GM03348 (cell line): Measurements from ENCODE around the gene ZNF846.
A peak's percentile ranks its signal among the peaks of the same experiment; 100 is the strongest.
"Not testable (repeated sequence)": the region's sequence is repeated elsewhere in the genome, so short reads cannot be mapped to it uniquely, and the experiment has no call there.

Experiments
- DNase-seq: peaks from one replicate; pipeline ENCODE4 v3.0.0; 2012; ENCODE audit warnings: low spot score

The ZNF846 gene

DNA sequence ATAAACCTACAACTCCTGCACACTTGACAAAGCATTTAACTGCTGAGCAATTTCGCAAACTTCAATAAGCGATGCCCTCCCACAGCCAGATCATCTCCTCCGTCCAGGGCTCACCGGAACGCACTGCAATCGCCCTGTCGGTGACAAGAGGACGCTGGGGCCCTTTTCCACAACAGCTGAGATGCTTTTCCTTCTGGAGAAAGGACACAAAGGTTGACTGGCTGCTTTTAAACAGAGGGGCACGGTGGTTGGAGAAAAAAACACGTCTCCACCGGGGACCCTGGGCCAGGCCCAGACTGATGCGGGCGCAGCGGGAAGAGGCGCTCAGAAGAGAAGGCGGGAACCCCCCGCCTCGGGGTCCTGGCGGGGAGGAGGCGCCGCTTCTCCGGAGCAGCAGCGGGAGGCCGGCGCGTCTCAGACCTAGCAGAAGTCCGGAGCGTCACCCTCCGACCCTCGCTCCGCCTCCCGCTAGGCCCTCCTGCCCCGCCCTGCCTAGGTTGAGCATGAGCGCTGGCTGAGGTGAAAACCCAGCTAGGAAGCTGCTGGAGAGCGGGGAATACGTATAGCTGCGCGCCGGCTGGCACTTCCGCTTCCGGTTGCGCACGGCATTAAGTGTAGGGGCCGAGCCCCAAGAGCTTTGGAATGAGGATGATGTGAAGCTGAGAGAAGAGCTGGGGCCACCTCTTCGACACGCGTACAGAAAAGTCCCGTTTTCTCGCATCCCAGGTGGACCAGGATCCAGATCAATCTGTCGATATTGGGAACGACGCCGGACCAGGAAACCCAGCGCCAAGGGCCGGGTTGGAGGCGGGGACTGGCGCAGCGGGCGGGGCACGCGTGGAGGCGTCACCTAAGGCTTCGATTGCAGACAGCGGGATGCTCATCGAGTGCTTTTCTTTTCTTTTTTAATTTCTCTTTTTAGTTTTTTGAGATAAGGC lies at the start of gene ZNF846:
TSS of gene ZNF846 (minus strand) at position 564 of the 938 bp plus-strand sequence. CDS start 3,788 bp downstream, outside the sequence.
- peak; percentile 94 for DNase-seq

DNA sequence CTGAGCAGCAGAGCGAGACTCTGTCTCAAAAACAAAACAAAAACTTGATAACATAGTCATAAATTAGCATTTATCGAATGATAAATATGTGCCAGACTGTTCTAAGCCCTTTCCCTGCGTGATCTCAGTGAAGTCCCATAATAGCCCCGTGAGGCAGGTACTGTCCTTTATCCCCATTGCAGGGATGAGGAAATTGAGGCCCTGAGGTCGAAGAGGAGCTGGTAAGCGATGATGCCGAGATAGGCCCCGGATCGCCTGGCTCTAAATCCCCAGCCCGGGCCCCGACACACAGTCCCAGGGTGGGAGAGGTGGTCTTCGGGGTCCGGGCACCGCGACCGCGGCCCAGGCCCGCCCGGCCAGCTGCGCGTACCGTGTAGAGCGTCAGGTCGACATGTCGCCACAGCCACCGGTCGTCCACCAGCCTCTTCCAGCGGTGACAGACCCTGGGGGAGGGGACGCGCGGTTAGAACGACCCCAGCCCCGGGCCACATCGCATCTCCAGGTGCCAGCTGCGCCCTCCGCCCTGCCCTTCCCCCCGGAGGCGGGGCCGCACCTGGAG lies 49.7 kb upstream of the ZNF846 start:
- no peak for DNase-seq

DNA sequence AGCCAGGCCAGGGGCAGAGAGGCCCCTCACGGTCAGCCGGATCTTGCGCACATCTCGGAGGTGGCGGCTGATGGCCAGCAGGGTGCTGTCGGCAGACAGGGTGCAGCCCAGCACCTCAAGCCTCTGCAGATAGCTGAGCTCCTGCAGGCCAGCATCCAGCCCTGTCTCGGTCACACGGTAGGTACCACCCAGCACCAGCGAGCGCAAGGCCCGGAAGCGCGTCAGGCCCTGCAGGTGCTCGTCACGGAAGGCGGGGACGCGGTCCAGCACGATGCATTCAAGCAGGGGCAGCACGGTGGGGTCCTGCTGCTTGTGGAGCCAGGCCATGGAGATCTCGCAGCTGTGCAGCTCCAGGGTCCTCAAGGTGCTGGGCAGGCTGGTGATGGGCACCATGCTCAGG lies 42.6 kb upstream of the ZNF846 start:
- no peak for DNase-seq

DNA sequence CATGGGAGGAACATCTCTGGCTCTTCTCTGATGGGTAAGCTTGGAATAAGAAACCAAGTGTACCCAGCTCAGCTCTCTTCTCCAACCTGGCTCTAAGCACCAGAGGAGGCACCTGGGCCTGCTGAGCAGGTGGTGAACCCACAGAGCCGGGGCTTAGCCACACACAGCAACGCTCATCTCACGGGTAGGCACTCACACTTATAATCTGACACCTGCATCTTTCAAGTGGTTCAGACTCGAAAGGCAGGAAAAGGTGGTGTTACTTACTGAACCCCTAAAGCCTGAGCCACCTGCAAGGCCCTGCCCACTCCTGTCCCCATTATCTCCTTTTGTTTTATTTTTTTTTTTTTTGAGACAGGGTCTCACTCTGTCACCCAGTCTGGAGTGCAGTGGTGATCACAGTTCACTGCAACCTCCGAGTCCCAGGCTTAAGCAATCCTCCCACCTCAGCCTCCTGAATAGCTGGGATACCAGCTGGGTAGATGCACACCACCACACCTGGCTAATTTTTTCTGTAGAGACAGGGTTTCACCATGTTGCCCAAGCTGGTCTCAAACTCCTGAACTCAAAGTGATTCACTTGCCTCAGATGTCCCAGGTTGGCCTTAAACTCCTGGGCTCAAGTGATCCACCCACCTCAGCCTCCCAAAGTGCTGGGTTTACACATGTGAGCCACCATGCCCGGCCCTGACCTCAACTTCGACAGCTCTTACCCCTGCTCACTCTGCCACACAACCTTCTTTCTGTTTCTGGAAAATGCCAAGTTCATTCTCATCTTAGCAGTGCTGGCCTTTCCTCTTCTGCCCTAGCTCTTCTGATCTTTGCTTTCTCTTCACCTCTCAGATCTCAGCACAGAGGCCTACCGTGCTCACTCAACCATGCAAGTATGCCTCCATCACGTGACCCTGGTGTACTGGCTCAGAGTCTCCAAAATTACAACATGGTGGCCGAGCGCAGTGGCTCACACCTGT lies 40.6 kb upstream of the ZNF846 start:
- no peak for DNase-seq

DNA sequence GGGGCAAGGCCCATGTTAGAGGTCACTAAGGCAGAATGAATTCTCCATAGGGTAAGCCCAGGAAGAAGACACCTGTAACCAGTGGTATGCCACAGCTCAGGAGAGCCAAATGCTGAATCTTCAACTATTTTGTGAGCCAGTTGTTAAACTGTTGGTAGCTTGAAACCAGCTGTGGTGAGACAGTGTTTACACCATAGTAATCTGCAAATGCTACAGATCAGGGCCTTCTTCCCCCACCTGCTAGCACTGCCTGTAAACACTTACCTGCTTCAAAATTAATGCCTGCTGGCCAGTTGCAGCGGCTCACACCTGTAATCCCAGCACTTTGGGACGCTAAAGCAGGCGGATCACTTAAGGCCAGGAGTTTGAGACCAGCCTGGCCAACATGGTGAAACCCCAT lies 38.3 kb upstream of the ZNF846 start:
- DNase-seq = no peak

DNA sequence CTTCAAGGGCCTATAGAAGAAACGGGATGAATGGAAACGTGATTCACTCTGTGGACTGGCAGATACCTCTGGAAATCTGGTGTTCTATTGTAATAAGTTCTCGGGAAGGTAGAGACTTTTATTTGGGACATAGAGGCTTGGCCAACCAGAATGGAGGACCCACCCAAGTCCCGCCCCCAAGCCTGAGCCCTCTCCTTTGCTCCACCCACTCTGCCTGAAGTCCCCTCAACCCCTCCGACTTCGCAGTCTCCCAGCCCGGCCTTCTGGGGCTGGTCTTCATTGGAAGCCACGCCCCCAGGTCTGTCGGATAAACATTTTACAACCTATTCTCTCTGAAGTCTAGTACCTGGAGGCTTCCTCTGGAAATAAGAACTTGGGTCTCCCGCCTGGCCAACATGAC lies 33.4 kb upstream of the ZNF846 start:
- DNase-seq = no peak

DNA sequence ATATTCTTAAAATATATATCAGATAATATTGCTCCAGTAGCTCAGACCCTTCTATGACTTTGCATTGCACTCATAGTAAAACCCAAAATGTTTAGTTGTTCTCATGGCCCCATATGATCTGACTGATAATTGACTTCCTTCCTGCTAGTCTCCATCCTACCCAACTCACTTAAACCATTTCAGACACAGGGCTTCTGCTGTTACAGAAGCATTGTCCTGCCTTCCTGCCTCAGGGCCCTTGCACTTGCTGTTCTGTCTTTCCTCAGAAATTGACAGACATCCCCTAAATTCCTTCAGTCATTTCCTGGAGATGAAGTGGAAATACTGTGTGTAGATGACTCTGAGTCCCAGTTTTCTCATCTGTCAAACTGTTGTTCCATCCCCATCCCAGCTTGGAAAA lies 30.6 kb upstream of the ZNF846 start:
- DNase-seq = no peak

DNA sequence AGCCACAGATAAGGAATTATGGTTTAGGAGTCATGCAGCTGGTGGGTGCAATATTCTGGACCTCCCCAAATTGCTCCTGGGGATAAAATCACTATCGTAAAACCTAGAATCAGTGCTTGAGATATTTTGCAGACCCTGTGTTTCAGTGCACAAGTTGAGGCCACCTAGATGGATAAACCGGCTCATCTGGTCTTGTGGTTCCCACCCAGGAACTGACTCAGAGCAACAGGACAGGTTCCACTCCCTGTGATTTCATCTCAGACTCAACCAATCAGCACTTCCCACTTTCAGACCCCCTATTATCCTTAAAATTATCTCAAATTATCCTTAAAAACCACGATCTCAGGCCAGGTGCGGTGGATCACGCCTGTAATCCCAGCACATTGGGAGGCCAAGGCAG lies 29.3 kb upstream of the ZNF846 start:
- no peak for DNase-seq

DNA sequence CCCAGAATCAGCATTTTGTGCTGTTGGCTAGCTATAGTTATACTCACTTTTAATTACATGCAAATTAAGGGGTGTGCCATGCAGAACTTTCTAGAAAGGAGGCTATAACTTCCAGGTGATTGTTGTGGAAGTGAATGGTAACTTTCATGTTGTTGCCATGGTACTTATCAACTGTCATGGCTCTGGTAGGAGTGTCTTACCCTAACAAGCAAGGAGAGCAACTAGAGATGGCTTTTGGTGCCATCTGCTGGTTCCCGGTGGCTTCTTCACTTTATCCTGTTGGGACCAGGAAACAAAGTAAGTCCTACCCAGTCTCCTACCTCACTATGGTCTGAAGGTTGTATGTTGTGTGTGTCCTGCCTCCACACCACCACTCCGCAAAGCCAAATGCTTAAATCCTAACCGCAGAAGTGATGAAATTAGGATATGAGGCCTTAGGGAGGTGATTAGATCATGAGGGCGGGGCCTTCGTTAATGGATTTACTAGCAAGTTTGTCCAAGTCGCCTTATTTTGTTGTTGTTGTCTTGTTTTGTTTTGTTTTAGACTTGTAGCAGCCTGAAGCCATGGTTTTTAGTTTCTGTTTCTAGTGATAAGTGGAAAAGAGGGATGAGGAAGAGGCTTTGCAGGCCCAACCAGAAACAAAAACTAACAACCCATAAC lies 27.7 kb upstream of the ZNF846 start:
- peak; percentile 77 for DNase-seq

DNA sequence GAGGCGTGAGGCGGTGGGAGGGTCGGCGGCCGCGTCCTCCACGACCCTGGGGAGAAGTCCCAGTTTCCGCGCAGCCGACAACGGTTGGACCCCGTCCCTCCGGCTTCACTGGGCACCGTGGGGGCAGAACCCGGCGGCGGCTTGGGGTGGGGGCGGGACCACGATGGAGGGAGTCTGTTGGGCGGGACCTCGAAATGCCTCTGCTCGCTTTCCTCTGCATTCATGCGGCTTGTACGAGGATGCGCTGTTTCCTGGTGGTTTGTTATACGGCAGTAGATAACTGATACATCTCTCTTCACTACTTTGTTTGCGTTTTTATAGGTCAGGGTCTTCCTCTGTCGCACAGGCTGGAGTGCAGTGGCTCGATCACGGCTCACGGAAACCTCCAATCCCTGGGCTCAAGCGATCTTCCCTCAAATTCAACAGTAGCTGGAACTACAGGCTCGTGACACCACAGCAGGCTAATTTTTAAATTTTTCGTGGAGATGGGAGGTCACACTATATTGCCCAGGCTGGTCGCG lies 24.6 kb upstream of the ZNF846 start:
- DNase-seq = peak; percentile 56

DNA sequence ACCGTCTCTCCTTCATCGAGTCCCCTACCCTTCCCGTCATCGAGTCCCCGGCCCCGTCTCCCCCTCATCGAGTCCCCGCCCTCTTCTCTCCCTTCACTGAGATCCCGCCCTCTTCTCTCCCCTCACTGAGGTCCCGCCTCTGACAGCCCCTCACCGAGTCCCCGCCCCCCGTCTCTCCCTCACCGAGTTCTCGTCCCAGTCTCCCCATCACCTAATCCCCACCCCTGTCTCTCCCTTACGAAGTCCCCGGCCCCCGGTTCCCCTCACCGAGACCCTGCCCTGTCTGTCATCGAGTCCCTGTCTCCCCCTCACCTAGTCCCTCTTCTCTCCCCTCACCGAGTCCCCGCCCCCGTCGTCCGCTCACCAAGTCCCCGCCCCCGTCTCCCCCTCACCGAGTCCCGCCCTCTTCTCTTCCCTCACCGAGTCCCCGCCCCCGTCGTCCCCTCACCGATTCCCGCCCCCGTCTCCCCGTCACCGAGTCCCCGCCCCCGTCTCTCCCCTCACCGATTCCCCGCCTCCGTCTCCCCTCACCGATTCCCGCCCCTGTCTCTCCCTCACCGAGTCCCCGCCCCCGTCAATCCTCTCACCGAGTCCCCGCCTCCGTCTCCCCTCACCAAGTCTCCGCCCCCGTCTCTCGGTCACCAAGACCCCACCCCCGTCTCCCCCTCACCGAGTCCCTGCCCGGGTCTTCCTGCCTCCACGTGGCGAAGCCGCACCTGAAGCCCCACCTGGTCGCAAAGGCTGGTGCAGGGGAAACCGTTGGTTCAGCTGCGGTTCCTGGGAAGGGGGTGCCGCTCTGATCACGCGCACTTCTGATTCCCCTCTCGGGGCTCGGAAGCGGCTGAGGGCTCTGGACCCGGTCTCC lies 23.9 kb upstream of the ZNF846 start:
- DNase-seq = peak; percentile 95

DNA sequence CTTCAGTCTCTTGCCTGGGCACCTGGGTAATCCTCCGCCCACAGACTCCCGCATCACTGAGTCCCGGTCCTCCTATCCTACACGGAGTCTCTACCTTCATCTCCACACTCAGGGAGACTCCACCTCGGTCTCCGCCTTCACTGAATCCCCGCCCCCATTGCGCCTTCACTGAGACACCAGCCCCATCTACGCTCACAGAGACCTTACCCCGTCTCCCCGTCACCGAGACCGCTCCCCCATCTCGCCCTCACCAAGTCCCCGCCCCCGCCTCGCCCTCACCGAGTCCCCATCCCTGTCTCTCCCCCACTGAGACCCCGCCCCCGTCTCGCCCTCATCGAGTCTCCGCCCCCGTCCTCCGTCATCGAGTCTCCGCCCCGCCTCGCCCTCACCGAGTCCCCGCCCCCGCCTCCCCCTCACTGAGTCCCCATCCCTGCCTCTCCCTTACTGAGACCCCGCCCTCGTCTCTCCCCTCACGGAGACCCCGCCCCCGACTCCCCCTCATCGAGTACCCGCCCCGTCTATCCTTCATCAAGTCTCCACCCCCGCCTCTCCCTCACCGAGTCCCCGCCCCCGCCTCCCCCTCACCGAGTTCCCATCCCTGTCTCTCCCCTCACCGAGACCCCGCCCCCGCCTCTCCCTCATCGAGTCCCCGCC lies 23.1 kb upstream of the ZNF846 start:
- peak; percentile 96 for DNase-seq

DNA sequence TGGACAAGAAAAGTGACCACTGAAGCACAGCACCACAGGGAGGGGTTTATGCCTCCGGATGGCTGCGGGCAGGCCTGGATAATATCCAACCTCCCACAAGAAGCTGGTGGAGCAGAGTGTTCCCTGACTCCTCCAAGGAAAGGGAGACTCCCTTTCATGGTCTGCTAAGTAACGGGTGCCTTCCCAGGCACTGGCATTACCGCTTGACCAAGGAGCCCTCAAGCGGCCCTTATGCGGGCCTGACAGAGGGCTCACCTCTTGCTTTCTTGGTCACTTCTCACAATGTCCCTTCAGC lies 22.5 kb upstream of the ZNF846 start:
- not testable (repeated sequence) for DNase-seq

DNA sequence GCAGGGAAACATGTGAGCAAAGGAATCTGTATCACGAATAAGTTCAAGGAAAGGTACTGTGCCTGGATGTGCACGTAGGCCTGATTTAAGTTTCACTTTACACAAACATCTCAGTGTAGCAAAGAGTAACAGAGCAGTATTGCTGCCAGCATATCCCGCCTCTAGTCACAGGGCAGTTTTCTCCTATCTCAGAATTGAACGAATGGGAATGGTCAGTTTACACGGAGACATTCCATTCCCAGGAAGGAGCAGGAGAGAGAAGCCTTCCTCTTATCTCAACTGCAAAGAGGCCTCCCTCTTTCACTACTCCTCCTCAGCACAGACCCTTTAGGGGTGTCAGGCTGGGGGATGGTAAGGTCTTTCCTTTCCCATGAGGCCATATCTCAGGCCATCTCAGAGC lies 21.0 kb upstream of the ZNF846 start:
- not testable (repeated sequence) for DNase-seq

DNA sequence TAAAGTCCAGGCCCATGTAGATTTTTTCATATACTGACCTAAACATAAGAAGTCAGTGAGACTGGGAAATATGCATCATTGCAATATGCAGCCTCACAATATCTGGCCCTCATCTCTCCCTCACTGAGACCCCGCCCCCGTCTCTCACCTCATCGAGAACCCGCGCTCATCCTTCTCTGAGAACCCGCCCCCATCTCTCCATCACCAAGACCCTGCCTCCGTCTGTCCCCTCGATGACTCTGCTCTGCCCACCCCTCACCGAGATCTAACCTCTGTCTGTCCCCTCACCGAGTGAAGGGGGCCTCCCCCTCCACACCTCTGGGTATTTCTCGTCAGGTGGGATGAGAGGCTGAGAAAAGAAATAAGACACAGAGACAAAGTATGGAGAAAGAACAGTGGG lies 20.5 kb upstream of the ZNF846 start:
- no peak for DNase-seq

DNA sequence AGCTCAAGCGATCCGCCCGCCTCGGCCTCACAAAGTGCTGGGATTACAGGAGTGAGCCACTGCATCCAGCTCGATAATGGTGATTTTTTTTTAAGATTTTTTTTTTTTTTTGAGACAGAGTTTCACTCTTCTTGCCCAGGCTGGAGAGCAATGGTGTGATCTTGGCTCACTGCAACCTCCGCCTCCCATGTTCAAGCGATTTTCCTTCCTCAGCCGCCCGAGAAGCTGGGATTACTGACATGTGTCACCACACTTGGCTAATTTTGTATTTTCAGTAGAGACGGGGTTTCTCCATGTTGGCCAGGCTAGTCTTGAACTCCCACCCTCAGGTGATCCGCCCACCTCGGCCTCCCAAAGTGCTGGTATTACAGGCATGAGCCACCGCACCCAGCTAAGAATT lies 20.1 kb upstream of the ZNF846 start:
- not testable (repeated sequence) for DNase-seq

DNA sequence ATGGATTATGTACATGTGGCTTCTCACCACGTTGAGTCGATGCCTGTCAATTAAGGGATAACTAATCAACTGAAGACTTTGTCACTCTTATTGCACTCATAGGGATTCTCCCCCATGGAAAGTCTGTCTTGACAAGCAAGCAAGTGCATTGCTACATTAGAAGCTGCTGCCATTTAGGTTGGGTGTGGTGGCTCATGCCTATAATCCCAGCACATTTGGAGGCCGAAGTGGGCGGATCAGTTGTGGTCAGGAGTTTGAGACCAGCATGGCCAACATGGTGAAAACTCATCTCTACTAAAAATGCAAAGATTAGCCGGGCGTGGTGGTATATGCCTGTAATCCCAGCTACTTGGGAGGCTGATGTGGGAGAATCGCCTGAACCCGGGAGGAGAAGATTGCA lies 18.3 kb upstream of the ZNF846 start:
- no peak for DNase-seq

DNA sequence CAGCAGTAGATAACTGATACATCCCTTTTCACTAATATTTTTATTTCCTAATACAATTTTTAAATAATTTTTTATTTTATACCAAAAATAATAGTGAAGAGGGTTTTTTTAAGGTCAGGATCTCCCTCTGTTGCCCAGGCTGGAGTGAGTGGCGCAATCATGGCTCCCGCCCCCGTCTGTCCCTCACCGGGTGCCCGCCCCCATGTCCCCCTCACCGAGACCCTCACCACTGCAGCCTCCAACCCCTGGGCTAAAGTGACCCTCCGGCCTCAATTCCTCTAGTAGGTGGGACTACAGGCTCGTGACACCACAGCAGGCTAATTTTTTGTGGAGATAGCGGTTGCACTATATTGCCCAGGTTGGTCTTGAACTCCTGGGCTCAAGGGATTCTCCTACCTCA lies 17.8 kb upstream of the ZNF846 start:
- no peak for DNase-seq

DNA sequence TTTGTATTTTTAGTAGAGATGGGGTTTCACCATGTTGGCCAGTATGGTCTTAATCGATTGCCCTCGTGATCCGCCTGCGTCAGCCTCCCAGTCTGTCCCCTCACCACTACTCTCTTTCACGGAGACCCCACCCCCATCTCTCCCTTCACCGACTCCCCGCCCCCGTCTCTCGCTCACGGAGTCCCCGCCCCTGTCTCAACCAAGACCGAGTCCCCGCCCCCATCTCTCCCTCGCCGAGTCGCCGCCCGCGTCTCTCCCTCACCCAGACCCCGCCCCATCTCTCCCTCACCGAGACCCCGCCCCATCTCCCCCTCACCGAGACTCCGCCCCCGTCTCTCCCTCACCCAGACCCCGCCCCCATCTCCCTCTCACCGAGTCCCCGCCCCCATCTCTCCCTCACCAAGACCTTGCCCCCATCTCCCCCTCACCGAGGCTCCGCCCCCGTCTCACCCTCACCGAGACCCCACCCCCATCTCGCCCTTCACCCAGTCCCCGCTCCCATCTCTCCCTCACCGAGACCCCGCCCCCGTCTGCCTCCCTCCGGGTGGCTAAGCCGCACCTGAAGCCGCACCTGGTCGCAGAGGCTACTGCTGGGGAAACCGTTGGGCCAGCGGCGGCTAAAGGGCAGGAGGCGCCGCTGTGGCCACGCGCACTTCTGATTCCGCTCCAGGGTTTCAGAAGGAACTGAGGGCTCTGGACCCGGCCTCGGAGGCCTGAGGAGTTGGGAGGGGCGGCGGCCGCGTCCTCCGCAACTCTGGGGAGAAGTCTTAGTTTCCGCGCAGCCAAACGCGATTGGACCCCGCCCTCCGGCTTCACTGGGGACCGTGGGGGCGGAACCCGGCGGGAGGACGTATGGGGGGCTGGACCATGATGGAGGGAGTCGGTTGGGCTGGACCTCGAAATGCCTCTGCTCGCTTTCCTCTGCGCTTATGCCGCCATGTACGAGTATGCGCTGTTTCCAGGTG lies 17.1 kb upstream of the ZNF846 start:
- DNase-seq = peak; percentile 97
